Activated T-cell treated with anti-CD3 and anti-CD28 coated beads for 48 hours (primary cell): ENCODE data around the gene KRTAP10-3.
"Not testable (repeated sequence)": the region's sequence is repeated elsewhere in the genome, so short reads cannot be mapped to it uniquely, and the experiment has no call there.

Experiments used
- DNase-seq: peaks from one replicate; pipeline ENCODE4 v3.0.0-alpha.2; 2020; ENCODE audit warnings: low read depth

KRTAP10-3 gene, protein sequence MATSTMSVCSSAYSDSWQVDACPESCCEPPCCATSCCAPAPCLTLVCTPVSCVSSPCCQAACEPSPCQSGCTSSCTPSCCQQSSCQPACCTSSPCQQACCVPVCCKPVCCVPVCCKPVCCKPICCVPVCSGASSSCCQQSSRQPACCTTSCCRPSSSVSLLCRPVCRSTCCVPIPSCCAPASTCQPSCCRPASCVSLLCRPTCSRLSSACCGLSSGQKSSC

DNA sequence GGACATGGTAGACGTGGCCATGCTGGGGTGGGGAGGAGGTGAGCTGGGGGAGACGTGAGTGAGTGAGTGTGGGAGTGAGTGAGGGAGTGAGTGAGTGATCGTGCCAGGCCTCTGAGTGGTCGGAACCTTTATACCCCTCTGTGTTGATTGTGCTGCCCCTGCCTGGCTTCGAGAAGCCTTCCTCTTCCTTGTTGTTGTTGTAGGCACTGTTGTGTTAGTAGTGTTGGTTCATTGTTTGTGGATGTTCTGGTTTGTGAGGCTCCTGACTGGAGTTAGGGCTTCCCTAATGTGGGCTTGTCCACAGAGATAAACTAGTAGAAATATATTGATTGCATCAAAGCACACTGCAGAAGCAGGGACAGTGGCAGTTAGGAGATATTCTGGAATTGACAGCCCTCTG is at the start of gene KRTAP10-3:
KRTAP10-3 (minus strand) TSS at position 101 of the 400 bp plus-strand sequence; CDS start at position 21, 80 bp downstream.
- no peak for DNase-seq

DNA sequence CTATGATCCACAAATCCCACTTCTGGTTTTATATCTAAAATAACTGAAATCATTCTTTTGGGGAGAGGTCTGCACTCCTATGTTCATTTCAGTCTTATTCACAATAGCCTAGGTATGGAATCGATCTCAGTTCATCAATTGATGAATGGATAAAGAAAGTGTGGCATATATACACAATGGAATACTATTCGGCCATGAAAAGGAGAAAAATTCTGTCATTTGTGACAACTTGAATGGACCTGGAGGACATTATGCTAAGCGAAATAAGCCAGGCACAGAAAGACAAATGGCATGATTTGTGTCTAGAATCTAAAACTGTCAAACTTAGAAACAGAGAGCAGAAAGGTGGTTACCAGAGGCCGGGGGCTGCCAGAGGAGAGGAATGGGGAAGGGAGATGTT is 47.9 kb upstream of the KRTAP10-3 start:
- DNase-seq: no peak

DNA sequence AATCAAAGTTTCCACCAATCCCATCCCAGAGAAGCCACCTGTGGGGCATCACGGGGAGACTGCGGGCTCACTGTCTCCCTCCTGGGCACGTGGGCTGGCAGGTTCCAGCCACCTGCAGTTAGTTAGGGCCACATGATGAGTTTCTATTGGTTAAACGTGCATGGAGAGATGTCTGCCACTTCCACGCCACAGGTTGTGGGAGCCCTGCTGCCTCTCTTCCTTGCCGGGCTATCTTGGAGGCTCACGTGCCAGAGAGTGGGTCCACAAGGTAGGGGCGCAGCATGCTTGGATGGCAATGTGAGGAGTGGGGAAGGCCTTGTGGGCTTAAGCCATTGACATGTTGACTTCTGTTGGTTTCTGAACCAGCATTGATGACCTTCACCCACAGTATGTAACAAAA is 45.3 kb upstream of the KRTAP10-3 start:
- DNase-seq: no peak

DNA sequence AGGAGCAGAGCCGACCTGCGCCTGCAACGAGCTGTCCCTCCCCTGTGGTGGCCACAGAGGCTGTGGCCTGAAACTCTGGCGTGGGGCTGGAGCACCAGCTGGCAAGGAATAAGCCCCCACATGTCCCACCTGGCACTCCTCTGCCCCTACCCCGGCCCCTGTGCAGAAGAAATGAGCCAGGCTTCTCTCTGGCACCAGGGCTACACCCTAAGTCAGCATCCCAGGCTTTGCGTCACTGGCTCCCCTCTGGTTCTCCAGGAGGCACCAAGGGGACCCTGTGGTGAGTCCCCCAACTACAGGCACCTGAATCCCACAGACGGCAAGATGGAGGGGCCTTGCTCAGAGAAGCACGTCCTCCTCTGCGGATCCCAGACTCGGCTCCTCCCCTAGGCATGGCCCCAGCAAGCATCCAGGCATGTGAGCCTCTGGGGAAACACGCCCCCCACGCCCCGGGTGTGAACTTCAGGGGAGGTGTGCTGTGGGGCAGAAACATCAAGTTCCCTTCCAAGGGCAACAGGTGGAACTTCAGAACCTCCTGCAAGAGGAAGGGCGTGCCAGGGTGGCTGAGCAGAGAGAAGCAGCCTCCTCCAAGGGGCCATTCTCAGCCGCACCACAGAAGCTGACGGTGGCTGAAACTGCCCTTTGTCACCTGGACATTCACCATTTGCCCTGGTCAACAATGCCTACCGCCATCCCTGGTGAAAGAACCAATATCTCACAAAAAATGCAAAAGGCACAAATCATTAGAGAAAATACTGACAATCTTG is 44.7 kb upstream of the KRTAP10-3 start:
- DNase-seq: no peak

DNA sequence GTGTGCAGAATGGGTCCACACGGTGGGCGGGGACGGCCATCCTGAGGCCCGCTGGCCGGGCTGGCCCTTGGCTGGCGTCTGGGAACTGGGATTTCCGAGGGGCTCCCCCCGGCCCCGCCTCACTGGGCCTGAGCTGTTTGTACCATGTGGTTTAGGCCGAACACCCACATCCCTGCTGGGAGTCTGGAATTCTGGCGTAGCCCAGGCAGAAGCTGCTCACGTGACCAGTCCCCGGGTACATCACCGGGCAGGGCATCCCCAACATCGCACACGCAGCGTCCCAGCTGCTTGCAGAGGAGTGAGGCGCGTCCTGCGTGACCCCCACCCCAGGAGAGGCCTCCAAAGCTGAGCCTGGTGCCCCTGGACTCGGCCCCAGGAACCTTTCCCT is 43.9 kb upstream of the KRTAP10-3 start:
- DNase-seq: no peak

DNA sequence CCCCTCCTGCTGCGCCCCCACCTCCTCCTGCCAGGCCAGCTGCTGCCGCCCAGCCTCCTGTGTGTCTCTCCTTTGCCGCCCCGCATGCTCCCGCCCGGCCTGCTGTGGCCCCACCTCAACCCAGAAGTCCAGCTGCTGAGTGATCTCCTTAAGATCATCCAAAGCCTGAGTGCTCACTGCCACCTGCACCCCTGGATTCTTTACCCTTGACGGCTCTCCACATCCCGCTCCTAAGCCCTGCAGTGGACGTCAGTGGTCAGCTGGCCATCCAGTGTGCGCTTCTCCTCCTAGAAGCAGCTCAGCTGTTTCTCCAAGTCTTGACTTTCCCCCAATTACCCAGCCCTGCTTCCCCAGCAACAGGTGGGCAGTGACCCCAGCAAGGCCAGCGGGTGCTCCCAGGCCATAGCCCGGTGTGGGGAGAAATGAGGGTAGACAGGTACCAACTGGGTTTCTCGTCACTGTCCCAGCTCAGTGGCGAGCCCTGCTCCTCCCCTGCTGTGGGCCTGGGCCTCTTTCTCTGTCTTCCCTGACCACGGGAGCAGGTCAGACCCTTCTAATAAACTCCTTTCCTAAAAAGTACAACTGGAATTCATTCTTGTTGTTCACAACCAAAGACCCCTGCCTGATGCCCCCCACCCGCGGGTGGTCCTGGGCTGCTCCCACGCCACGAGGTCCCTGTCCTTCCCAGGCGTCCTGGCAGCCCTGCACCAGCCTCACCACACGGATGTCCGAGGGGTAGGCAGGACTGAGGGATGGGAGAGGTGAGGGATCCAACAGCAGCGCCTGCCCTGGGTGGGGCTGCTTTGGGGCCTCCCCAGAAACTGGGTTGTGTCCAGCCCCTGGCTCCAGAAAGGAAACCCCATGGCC is 43.2 kb upstream of the KRTAP10-3 start:
- no peak for DNase-seq

DNA sequence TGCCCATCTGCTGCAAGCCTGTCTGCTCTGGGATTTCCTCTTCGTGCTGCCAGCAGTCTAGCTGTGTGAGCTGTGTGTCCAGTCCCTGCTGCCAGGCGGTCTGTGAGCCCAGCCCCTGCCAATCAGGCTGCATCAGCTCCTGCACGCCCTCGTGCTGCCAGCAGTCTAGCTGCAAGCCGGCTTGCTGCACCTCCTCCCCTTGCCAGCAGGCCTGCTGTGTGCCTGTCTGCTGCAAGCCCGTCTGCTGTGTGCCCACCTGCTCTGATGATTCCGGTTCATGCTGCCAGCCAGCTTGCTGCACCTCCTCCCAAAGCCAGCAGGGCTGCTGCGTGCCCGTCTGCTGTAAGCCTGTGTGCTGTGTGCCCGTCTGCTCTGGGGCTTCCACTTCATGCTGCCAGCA is 42.5 kb upstream of the KRTAP10-3 start:
- DNase-seq: not testable (repeated sequence)

DNA sequence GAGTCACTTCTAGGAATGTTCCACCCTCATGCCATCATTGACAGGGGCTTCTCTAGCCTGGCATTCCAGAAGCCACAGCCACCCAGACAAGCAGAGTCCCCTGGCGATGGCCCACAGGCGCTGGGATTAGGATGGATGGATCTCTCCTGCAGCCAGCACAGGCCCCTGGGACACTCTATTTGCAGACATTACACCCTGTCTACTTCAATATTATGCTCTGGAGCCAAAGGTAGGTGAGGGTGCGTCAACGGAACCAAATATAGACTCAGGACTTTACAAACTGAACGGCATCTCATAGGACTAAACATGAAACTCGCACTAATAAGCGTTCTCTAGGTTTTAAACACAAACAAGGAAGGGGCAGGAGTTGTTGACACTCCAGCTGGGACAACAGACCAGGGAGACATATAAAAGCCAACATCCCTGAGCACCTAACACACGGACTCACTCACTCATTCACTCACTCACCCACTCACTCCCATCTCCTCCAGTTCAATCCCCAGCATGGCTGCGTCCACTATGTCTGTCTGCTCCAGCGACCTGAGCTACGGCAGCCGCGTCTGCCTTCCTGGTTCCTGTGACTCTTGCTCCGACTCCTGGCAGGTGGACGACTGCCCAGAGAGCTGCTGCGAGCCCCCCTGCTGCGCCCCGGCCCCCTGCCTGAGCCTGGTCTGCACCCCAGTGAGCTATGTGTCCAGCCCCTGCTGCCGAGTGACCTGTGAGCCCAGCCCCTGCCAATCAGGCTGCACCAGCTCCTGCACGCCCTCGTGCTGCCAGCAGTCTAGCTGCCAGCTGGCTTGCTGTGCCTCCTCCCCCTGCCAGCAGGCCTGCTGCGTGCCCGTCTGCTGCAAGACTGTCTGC is 41.8 kb upstream of the KRTAP10-3 start, which contains the start of gene KRTAP10-7:
KRTAP10-7 (plus strand) TSS at position 480 of the 861 bp plus-strand sequence; CDS start at position 505, 25 bp downstream.
- not testable (repeated sequence) for DNase-seq

DNA sequence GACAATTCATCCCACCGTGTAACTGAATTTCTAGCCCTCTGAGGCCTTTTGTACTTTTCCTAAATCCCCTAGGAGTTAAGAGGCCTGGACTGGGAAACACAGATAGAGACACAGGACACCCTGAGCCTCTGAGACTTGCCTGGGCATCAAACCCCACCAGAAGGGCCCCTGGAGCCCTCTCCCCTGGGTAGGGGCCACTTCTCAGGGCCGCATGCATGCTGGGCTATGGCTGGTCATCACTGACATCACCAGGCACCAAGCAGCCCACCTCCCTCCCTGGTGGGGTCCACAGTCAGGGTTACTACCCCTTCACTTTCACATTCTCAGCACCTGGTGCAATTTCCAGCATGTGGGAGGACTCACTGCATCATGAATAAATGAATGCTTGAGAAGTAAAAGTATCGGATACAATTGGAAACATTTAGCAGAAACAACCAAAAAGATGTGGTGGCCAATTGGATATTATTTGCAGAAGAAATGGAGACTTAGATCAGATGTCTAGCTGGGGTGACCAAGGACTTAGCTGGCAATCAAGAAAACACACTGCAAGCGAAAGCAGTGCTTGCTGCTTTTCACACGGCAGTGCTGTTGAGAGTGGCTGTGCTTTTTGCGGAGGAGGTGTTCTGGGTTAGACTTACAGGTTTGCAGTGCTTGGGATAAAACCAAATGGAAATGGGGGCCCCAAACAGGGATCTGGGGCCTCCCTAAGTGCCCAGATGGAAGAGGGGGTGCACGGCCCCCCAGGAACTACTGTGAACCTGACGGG is 40.9 kb upstream of the KRTAP10-3 start:
- DNase-seq: no peak

DNA sequence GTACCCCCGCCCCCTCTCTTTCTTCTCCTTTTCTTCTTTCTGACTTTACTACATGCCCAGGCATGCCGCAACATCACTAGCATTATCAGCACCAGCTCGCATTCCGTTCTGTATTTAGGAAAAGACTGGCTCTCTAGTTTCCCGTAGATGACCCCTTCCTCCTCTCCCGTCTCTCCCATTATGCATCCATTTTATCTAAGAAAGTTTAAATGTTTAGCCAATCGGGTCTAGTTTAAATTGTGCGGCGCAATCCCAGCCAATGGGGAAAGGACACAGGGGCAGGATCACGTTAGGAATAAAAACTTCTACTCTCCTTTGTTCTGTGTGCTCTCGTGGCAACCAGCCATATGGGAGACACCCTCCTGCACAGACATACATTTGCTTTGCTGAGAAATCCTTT is 39.5 kb upstream of the KRTAP10-3 start:
- DNase-seq: no peak

DNA sequence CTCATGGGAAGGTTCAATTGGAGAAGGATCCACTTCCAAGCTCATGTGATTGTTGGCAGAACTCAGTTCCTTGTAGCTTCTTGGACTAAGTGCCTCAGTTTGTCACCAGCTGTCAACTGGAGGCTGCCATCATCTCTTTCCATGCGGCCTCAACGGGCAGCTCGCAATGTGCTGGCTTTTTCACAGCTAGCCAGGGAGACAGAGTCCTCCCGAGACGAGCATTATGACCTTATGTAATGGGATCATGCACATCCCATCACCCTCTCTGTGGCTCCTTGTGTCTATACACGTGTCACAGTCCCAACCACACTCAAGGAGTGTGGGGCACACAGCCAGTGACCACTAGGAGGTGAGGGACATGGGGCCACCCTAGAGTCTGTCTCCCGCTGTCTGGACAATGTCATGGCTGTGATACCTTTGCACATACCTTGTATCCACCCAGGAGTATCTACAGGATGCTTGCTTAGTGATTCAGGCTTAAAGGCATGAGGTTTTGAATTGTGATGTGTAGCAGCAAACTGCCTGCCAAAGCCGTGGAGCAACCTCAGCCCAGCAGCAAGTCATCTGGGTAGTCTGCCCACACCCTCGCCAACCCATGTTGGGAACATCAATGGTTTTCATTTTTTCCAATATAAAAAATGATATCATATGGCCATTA is 37.6 kb upstream of the KRTAP10-3 start:
- DNase-seq: no peak

DNA sequence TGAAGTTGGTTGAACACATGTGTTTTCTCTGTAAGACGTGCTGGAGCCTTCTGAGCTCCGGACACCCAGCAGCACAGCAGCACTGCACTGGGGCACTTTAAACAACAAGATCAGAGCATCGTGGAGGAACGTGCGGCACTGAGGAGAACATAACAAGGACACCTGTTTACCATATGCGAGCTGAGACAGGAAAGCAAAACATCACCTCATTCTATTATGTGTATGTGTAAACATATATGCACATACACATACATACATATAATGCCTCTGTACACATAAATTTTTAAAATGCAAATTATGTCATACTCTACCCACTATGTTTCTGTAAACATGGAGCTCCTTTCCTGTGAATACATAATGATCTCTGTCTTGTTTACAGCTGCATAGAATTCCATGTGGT is 36.9 kb upstream of the KRTAP10-3 start:
- no peak for DNase-seq

DNA sequence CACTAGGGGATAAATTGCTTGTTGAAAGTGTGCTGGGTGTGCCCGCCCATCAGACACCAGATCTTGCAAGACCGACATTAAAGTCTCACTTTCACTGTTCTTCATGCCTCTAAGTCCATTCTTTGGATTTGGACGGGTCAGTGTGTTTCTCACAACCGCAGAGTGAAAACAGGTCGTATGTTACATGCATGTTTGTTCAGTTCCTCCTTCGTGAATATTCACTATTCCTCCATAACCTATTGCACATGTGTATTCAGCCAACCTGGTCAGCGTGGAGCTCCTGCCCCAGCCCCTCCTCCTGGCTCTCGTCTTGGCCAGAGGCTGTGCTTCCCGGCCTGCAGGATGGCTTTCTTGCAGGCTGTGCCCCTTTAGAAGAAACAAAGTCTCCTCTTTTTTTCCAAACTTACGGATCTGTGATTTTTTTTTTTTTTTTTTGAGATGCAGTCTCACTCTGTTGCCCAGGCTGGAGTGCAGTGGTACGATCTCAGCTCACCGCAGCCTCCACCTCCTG is 35.9 kb upstream of the KRTAP10-3 start:
- no peak for DNase-seq

DNA sequence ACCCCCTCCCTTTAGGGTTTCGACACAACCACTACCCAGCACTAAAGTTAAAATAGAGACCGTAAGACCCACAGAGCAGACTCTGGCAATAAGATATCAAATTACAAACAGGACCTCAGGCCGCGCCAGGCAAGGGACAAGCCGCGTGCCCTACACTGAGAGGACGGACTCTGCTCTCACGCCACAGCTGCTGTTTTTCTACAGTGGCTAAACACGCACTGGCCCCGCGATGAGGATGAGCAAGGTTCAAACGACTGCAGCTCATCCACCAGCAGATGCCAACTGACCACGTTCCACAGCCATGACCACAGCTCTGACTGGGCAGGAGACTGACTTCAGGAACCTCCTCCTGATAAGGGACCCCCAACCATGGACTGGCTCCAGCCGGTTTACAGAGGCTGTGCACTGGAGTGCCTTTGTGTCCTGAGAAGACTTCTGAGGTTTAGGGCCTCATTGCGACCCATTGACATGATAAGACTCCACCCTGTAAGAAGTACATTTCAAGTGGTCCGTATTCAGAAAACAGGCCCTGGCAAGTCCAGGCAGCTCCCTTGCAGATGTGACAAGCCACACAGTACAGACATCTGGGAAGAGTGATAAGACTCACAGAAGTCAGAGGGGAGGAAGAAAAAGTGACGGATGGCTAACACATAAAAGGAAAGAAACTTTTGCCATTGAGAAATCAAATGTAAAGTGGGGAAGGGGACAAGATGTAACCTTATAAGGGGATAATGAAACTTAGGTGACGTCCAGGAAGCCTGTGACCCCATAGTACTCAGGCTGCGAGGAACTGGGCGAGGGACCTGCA is 35.2 kb upstream of the KRTAP10-3 start:
- DNase-seq: no peak

DNA sequence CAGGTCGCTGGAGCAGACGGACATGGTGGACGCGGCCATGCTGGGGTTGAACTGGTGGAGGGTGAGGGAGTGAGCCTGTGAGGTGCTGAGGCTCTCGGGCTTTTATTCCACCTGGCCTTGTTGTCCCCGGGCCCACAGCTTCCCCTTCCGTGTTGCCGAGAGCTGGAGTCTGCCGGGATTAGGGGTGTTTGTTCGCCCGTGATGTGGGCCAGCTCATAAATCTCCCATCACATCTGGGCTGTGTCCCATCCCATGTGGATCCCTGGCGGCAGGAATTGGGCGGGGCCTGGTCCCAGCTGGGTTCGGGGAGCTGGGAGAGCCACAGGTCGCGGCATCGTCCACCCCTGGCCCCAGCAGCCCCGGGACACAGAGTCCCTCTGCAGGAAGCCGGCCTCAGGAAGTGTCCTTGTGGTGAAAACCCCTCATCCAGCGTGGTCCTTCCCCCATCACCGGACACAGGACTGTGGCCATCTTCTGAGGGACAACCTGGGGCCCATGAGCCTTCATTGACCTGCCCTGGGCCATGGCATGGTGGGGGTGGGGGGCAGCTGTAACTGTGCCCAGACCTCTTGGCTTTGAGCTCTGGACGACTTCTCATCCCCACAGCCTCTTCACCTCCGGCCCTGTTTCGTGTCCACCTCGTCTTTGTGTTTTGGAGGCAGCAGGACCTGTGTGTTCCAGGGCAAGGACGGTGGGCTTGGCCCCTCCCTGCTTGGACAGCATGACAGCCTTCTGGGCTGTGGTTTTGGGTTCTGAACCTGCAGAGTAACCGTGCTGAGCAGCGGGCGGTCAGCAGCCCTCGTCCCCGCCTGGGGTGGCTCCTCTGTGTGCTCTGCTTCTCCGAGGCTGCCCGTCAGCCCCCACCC is 34.1 kb upstream of the KRTAP10-3 start, which contains the start of gene KRTAP10-6:
KRTAP10-6 (minus strand) TSS at position 60 of the 866 bp plus-strand sequence; CDS start at position 39, 21 bp downstream.
- no peak for DNase-seq

DNA sequence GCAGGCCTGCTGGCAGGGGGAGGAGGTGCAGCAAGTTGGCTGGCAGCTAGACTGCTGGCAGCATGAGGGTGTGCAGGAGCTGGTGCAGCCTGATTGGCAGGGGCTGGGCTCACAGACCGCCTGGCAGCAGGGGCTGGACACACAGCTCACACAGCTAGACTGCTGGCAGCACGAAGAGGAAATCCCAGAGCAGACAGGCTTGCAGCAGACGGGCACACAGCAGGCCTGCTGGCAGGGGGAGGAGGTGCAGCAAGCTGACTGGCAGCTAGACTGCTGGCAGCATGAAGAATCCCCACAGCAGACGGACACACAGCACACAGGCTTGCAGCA is 33.2 kb upstream of the KRTAP10-3 start:
- not testable (repeated sequence) for DNase-seq

DNA sequence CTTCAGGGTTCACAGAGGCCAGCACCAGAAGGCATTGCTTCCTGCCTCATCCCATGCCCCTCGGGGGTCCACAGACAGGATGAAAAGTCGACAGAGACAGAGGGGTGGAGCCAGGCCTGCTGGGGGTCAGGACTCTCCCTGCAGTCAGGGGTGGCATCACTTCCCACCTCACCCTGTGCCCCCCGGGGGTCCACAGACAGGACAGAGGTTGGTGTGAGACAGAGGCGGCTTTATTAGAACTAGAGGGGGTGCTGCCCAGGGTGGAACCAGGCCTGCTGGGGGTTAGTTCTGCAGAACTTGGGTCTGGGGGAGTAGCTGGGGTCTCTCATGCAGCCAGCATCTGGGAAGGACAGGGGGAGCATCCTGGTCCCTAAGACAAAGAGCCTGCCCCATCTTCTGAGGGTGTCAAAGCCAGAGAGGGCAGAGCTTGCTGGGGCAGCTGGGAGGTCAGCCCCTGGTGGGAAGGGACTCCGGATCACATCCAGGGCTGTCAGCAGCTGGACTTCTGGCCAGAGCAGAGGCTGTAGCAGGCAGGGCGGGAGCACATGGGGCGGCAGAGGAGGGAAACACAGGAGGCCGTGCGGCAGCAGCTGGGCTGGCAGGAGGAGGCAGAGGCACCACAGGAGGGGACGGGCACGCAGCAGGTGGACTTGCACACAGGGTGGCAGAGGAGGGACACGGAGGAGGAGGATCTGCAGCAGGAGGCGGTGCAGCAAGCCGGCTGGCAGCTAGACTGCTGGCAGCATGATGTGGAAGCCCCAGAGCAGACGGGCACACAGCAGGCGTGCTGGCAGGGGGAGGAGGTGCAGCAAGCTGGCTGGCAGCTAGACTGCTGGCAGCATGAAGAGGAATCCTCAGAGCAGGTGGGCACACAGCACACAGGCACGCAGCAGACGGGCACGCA is 32.6 kb upstream of the KRTAP10-3 start:
- not testable (repeated sequence) for DNase-seq
